IPS DF 6.9 (cell line): Measurements from ENCODE around the gene AGR3.

Experiments
- DNase-seq: peaks from one replicate; pipeline ENCODE4 v3.0.0-alpha.2; 2013; ENCODE audit warnings: low read depth, low spot score
- H3K27ac ChIP-seq: one replicate; pipeline ENCODE4 v1.5.1; 2013; ENCODE audit warnings: low read length, control low read depth
- H3K27me3 ChIP-seq: 2 replicates; pipeline ENCODE4 v1.6.1; 2013; ENCODE audit warnings: mild to moderate bottlenecking, low read length; ENCODE audit not compliant: control insufficient read depth, insufficient read depth
- H3K36me3 ChIP-seq: 2 replicates; pipeline ENCODE4 v1.6.1; 2013; ENCODE audit warnings: low read length; ENCODE audit not compliant: control insufficient read depth, insufficient read depth
- H3K4me1 ChIP-seq: 2 replicates; pipeline ENCODE4 v1.6.1; 2013; ENCODE audit warnings: low read length; ENCODE audit not compliant: control insufficient read depth, insufficient read depth
- H3K4me3 ChIP-seq: 2 replicates; pipeline ENCODE4 v1.5.1; 2013; ENCODE audit warnings: mild to moderate bottlenecking, low read length
- H3K9me3 ChIP-seq: 2 replicates; pipeline ENCODE4 v1.6.1; 2013; ENCODE audit warnings: low read length, inconsistent platforms; ENCODE audit not compliant: control insufficient read depth, insufficient read depth
- WGBS: extraction: QIAGEN DNeasy Blood & Tissue Kit; methylation state at CpG from one replicate; pipeline ENCODE4 v1.1.7; 2013; ENCODE audit warnings: mixed read lengths, missing lambda C conversion rate; ENCODE audit not compliant: insufficient read length, insufficient coverage; 5-methylcytosine and 5-hydroxymethylcytosine counted together

The AGR3 gene

DNA sequence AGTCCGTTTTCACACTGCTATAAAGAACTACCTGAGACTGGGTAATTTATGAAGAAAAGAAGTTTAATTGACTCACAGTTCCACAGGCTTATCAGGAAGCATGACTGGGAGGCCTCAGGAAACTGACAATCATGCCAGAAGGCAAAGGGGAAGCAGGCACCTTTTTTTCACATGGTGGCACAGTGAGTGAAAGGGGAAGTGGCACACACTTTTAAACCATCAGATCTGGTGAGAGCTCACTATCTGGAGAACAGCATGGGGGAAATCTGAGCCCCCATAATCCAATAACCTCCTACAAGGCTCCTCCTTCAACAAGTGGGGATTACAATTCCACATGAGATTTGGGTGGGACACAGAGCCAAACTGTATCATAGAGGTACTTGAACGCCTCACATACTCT lies 30.0 kb downstream of the AGR3 start:
- no CpG with 5 or more reads among the region's 2 CpGs for WGBS
- H3K9me3 ChIP-seq = no peaks in the 10 kb centered on the region
- no peaks in the 10 kb centered on the region for H3K36me3 ChIP-seq
- H3K27me3 ChIP-seq = no peaks in the 10 kb centered on the region
- DNase-seq = no peak
- no peak overlapping the region for H3K4me3 ChIP-seq
- H3K4me1 ChIP-seq = no peaks in the 10 kb centered on the region
- no peak overlapping the region for H3K27ac ChIP-seq

- Histone ChIP-seq H3K4me1 (no peaks in the 10 kb centered on the region), H3K9me3 (no peaks in the 10 kb centered on the region), H3K27ac (no peak overlapping the region), H3K36me3 (no peaks in the 10 kb centered on the region), H3K4me3 (no peak overlapping the region), H3K27me3 (no peaks in the 10 kb centered on the region)
- no peak for DNase-seq
- no CpG with 5 or more reads among the region's 44 CpGs for whole genome bisulfite sequencing
Observed at GRCh38 chr7:16850614-16851466, 30.9 kb downstream of the AGR3 start.

GRCh38 chr7:16849296-16850148 lies 32.3 kb downstream of the AGR3 start:
- no CpG with 5 or more reads among the region's 12 CpGs for WGBS
- Histone ChIP-seq H3K9me3 (no peaks in the 10 kb centered on the region), H3K4me1 (no peaks in the 10 kb centered on the region), H3K27me3 (no peaks in the 10 kb centered on the region), H3K27ac (no peak overlapping the region), H3K4me3 (no peak overlapping the region), H3K36me3 (no peaks in the 10 kb centered on the region)
- no peak for DNase-seq

GRCh38 chr7:16847381-16847860 lies 34.4 kb downstream of the AGR3 start:
- Histone ChIP-seq H3K4me3 (no peak overlapping the region), H3K36me3 (no peaks in the 10 kb centered on the region), H3K4me1 (no peaks in the 10 kb centered on the region), H3K9me3 (no peaks in the 10 kb centered on the region), H3K27me3 (no peaks in the 10 kb centered on the region), H3K27ac (no peak overlapping the region)
- DNase-seq = no peak
- no CpG with 5 or more reads among the region's 6 CpGs for WGBS

DNA sequence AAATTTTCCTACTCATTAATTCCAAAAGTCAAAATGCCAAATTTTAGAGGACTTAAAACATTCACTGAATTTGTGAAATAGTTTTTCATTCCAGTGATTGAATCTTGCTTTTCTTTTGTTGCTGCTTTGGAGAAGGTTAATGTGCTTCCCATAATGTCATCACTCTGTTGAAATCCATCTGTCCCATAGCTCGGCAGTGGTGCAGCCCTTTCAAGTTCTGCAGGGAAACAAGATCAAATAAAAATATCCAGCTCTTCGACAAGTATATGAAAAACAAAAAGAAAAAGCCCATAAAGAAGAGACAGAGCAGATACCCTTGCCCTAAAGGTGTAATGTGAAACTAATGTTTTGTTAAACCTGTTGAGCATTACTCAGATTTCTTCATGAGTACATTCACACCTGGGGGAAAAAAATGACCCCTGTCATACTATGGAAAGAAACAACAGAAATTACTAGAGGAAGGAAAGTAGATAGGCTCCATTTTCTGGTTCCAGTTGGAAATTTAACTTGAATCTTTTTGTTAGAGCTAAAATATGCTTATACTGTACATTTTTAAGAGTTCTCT lies 35.1 kb downstream of the AGR3 start:
- no peak for DNase-seq
- WGBS = no CpG with 5 or more reads among the region's 2 CpGs
- no peaks in the 10 kb centered on the region for H3K4me1 ChIP-seq
- no peaks in the 10 kb centered on the region for H3K27me3 ChIP-seq
- H3K27ac ChIP-seq = no peak overlapping the region
- H3K4me3 ChIP-seq = no peak overlapping the region
- H3K9me3 ChIP-seq = no peaks in the 10 kb centered on the region
- H3K36me3 ChIP-seq = no peaks in the 10 kb centered on the region

GRCh38 chr7:16845746-16846145 lies 36.0 kb downstream of the AGR3 start:
- H3K4me1 ChIP-seq = no peaks in the 10 kb centered on the region
- no peak overlapping the region for H3K4me3 ChIP-seq
- no peak for DNase-seq
- H3K36me3 ChIP-seq = no peaks in the 10 kb centered on the region
- no peaks in the 10 kb centered on the region for H3K9me3 ChIP-seq
- no peaks in the 10 kb centered on the region for H3K27me3 ChIP-seq
- no peak overlapping the region for H3K27ac ChIP-seq

GRCh38 chr7:16841681-16842080 lies 40.1 kb downstream of the AGR3 start:
- WGBS = no CpG with 5 or more reads among the region's 4 CpGs

DNA sequence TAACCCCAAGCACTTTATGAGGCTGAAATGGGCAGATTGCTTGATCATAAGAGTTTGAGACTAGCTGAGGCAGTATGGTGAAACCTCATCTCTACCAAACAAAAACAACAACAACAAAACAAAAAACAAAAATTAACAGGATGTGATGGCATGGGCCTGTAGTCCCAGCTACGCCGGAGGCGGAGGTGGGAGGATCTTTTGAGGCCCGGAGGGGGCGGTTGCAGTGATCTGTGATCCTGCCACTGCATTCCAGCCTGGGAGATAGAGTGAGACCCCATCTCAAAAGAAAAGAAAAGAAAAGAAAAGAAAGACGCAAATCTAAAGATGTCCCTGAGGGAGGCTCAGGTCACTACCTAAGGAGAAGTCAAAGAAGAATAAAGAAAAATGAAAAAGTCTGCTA lies 41.7 kb downstream of the AGR3 start:
- no peaks in the 10 kb centered on the region for H3K4me1 ChIP-seq
- H3K27ac ChIP-seq = no peak overlapping the region
- no peaks in the 10 kb centered on the region for H3K9me3 ChIP-seq
- H3K27me3 ChIP-seq = no peaks in the 10 kb centered on the region
- DNase-seq = no peak
- WGBS = no CpG with 5 or more reads among the region's 6 CpGs
- no peaks in the 10 kb centered on the region for H3K36me3 ChIP-seq
- H3K4me3 ChIP-seq = no peak overlapping the region

More at GRCh38 chr7:16841681-16842080, 40.1 kb downstream of the AGR3 start:
- Histone ChIP-seq H3K27me3 (no peaks in the 10 kb centered on the region), H3K36me3 (no peaks in the 10 kb centered on the region), H3K9me3 (no peaks in the 10 kb centered on the region), H3K4me1 (no peaks in the 10 kb centered on the region), H3K4me3 (no peak overlapping the region), H3K27ac (no peak overlapping the region)
- DNase-seq = no peak

- no peaks in the 10 kb centered on the region for H3K9me3 ChIP-seq
- H3K4me3 ChIP-seq = no peak overlapping the region
- WGBS = no CpG with 5 or more reads among the region's 2 CpGs
- H3K36me3 ChIP-seq = no peaks in the 10 kb centered on the region
- H3K27me3 ChIP-seq = no peaks in the 10 kb centered on the region
- no peak overlapping the region for H3K27ac ChIP-seq
- no peaks in the 10 kb centered on the region for H3K4me1 ChIP-seq
- no peak for DNase-seq
Observed at GRCh38 chr7:16839646-16840045, 42.1 kb downstream of the AGR3 start.

DNA sequence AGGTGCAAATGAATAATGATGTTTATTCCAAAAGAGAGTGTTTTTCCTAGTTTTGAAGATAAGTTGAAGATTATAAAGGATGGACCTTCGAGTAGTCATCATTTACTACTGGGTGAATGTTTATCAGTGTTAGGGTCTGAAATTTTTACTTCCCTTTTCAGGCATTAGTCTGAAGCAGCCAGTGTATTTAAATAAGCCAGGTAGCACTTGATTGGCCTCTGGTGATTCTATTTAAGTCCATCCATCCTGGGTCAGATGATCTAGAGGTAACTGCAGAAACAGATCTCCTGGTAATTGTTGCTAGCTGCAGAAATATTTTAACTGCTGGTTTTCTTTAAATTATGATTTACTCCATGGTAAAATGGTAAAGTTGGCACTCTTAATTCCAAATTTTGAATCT lies 42.9 kb downstream of the AGR3 start:
- 100% methylated on average over 1 of the region's 1 CpG for WGBS
- no peaks in the 10 kb centered on the region for H3K36me3 ChIP-seq
- H3K9me3 ChIP-seq = no peaks in the 10 kb centered on the region
- no peaks in the 10 kb centered on the region for H3K27me3 ChIP-seq
- H3K27ac ChIP-seq = no peak overlapping the region
- H3K4me1 ChIP-seq = no peaks in the 10 kb centered on the region
- no peak for DNase-seq
- H3K4me3 ChIP-seq = no peak overlapping the region
